ENCODE results near the gene ACP7.
"Not testable (repeated sequence)": the region's sequence is repeated elsewhere in the genome, so short reads cannot be mapped to it uniquely, and the experiment has no call there.

Gene ACP7

GRCh38 chr19:39067104-39067503 is 17.1 kb upstream of the ACP7 start:
- no peak for TF ChIP-seq CTCF (IDR thresholded peaks at IDR 0.05; ENCODE audit: low read depth, low read length)
- H3K27me3 ChIP-seq: no peaks in the 10 kb centered on the region

GRCh38 chr19:39068259-39068658 is 15.9 kb upstream of the ACP7 start:
- not testable (repeated sequence) for H3K27me3 ChIP-seq; H3K4me1 ChIP-seq; H3K36me3 ChIP-seq; H3K4me3 ChIP-seq (ENCODE audit: low read depth, low read length); H3K9me3 ChIP-seq; DNase-seq

More at GRCh38 chr19:39067104-39067503, 17.1 kb upstream of the ACP7 start:
- H3K9me3 ChIP-seq: peaks cover 4% of the 10 kb centered on the region; the same call in 1 of the 2 replicates
- no peak for DNase-seq
- H3K36me3 ChIP-seq: no peaks in the 10 kb centered on the region
- H3K4me1 ChIP-seq: no peaks in the 10 kb centered on the region
- H3K4me3 ChIP-seq (ENCODE audit: low read depth, low read length): no peak overlapping the region

GRCh38 chr19:39070888-39071287 is 13.3 kb upstream of the ACP7 start:
- H3K36me3 ChIP-seq: no peaks in the 10 kb centered on the region
- H3K27me3 ChIP-seq: peaks cover 5% of the 10 kb centered on the region; the same call in 1 of the 2 replicates
- peaks cover 4% of the 10 kb centered on the region; the same call in 1 of the 2 replicates for H3K9me3 ChIP-seq
- DNase-seq: no peak
- H3K4me3 ChIP-seq (ENCODE audit: low read depth, low read length): no peak overlapping the region
- no peaks in the 10 kb centered on the region for H3K4me1 ChIP-seq
- no peak for TF ChIP-seq CTCF (IDR thresholded peaks at IDR 0.05; ENCODE audit: low read depth, low read length)

- Histone ChIP-seq H3K4me1 (no peaks in the 10 kb centered on the region), H3K36me3 (no peaks in the 10 kb centered on the region), H3K4me3 (ENCODE audit: low read depth, low read length) (no peak overlapping the region), H3K27me3 (peaks cover 5% of the 10 kb centered on the region; the same call in 1 of the 2 replicates), H3K9me3 (no peaks in the 10 kb centered on the region)
- DNase-seq: no peak
- TF ChIP-seq CTCF (IDR thresholded peaks at IDR 0.05; ENCODE audit: low read depth, low read length): no peak
Measured at GRCh38 chr19:39074205-39074692, 9.9 kb upstream of the ACP7 start.

GRCh38 chr19:39074942-39075341 is 9.2 kb upstream of the ACP7 start:
- H3K4me3 ChIP-seq (ENCODE audit: low read depth, low read length): no peak overlapping the region
- no peak for TF ChIP-seq CTCF (IDR thresholded peaks at IDR 0.05; ENCODE audit: low read depth, low read length)
- H3K9me3 ChIP-seq: no peaks in the 10 kb centered on the region
- H3K36me3 ChIP-seq: no peaks in the 10 kb centered on the region
- peaks cover 8% of the 10 kb centered on the region for H3K27me3 ChIP-seq
- H3K4me1 ChIP-seq: no peaks in the 10 kb centered on the region
- DNase-seq: no peak

GRCh38 chr19:39077323-39077722 is 6.8 kb upstream of the ACP7 start:
- Histone ChIP-seq H3K4me1 (no peaks in the 10 kb centered on the region), H3K4me3 (ENCODE audit: low read depth, low read length) (no peak overlapping the region), H3K36me3 (no peaks in the 10 kb centered on the region), H3K27me3 (peaks cover 28% of the 10 kb centered on the region), H3K9me3 (no peaks in the 10 kb centered on the region)
- no peak for TF ChIP-seq CTCF (IDR thresholded peaks at IDR 0.05; ENCODE audit: low read depth, low read length)
- DNase-seq: no peak

All from BE2C (cell line).